NB4 (cell line): Measurements from ENCODE around the gene FBXW11.
A peak's percentile ranks its signal among the peaks of the same experiment; 100 is the strongest.

Experiments
- DNase-seq: peaks from one replicate; pipeline ENCODE4 v3.0.0; 2010; ENCODE audit warnings: low read depth
- H3K4me3 ChIP-seq: one replicate; pipeline ENCODE4 v1.5.1; 2011; ENCODE audit warnings: mild to moderate bottlenecking, low read depth, low read length, moderate library complexity
- CTCF ChIP-seq: IDR thresholded peaks from one replicate; pipeline ENCODE4 v1.5.1; 2012; ENCODE audit warnings: low read depth, low read length
- MAX ChIP-seq: IDR thresholded peaks from 2 replicates; pipeline ENCODE4 v1.6.1; 2011; ENCODE audit warnings: low read depth, low read length
- MYC ChIP-seq: IDR thresholded peaks from 2 replicates; pipeline ENCODE4 v1.6.1; 2011; ENCODE audit warnings: low read depth, low read length
- POLR2A ChIP-seq: IDR thresholded peaks from 2 replicates; pipeline ENCODE4 v1.6.1; 2011; ENCODE audit warnings: mild to moderate bottlenecking; ENCODE audit not compliant: insufficient read length; ENCODE audit errors: extremely low read depth

The FBXW11 gene

GRCh38 chr5:171970826-171971225 is 35.6 kb downstream of the FBXW11 start:
- DNase-seq: no peak
- TF ChIP-seq POLR2A: no peak
- TF ChIP-seq MAX: no peak
- TF ChIP-seq CTCF: no peak
- TF ChIP-seq MYC: no peak
- H3K4me3 ChIP-seq: no peak overlapping the region

GRCh38 chr5:171969288-171969880 is 37.1 kb downstream of the FBXW11 start:
- no peak for TF ChIP-seq MYC
- no peak for TF ChIP-seq CTCF
- no peak for TF ChIP-seq MAX
- TF ChIP-seq POLR2A: no peak
- no peak overlapping the region for H3K4me3 ChIP-seq
- no peak for DNase-seq

GRCh38 chr5:171968531-171968930 is 37.9 kb downstream of the FBXW11 start:
- TF ChIP-seq MYC (no peak), CTCF (no peak), POLR2A (no peak), MAX (no peak)
- H3K4me3 ChIP-seq: no peak overlapping the region
- DNase-seq: peak; percentile 45

GRCh38 chr5:171966964-171967363 is 39.5 kb downstream of the FBXW11 start:
- no peak for DNase-seq
- no peak overlapping the region for H3K4me3 ChIP-seq
- TF ChIP-seq MYC: no peak

- no peak for TF ChIP-seq MYC
- no peak for TF ChIP-seq POLR2A
- no peak overlapping the region for H3K4me3 ChIP-seq
- DNase-seq: no peak
These were observed 40.2 kb downstream of the FBXW11 start for GRCh38 chr5:171966270-171966669.

- peak; percentile 10; the same call in 1 of the 2 replicates for TF ChIP-seq MAX
- TF ChIP-seq POLR2A: no peak
- TF ChIP-seq MYC: no peak
- no peak for TF ChIP-seq CTCF
- peak; percentile 75 for DNase-seq
- no peak overlapping the region for H3K4me3 ChIP-seq
These were observed 40.7 kb downstream of the FBXW11 start for GRCh38 chr5:171965745-171966144.

GRCh38 chr5:171963416-171963815 is 43.0 kb downstream of the FBXW11 start:
- no peak overlapping the region for H3K4me3 ChIP-seq
- DNase-seq: no peak
- no peak for TF ChIP-seq POLR2A
- no peak for TF ChIP-seq MAX
- no peak for TF ChIP-seq MYC
- TF ChIP-seq CTCF: no peak
